Measurements from ENCODE around the gene PTPRD.

- no peak for TF ChIP-seq CTCF (IDR thresholded peaks at IDR 0.05)
- no peak for TF ChIP-seq EZH2 (IDR thresholded peaks at IDR 0.05)
Measured at GRCh38 chr9:8764051-8764450, 1848.8 kb downstream of the PTPRD start.

Data from neural progenitor cell (in vitro differentiated cells).